Ramos (cell line): ENCODE measurements around the gene UPB1.
"Not testable (repeated sequence)": the region's sequence is repeated elsewhere in the genome, so short reads cannot be mapped to it uniquely, and the experiment has no call there.

Experiments used
- in situ Hi-C: fragments of 300-500 bp; cut with MboI; formaldehyde crosslinking; loops from one replicate; pipeline ENCODE4 v1.14.3; 2022; ENCODE audit warnings: low sequenced_read_pairs; ENCODE audit not compliant: unreplicated experiment

The UPB1 gene

GRCh38 chr22:24525416-24526037 lies 30.4 kb downstream of the UPB1 start:
- in situ Hi-C loops, result no loop called here

GRCh38 chr22:24526191-24526590 lies 31.1 kb downstream of the UPB1 start:
- in situ Hi-C loops, result no loop called here

GRCh38 chr22:24529898-24530297 lies 34.8 kb downstream of the UPB1 start:
- in situ Hi-C loops, result no loop called here

GRCh38 chr22:24530968-24531367 lies 35.8 kb downstream of the UPB1 start:
- in situ Hi-C loops, result not testable (repeated sequence)

- in situ Hi-C loops, result no loop called here
Measured at GRCh38 chr22:24532075-24532474, 36.9 kb downstream of the UPB1 start.

- in situ Hi-C loops, result no loop called here
Measured at GRCh38 chr22:24535348-24535747, 40.2 kb downstream of the UPB1 start.

GRCh38 chr22:24536089-24536488 lies 41.0 kb downstream of the UPB1 start:
- in situ Hi-C loops, result no loop called here

GRCh38 chr22:24540470-24540869 lies 45.3 kb downstream of the UPB1 start:
- in situ Hi-C loops, result no loop called here

GRCh38 chr22:24541681-24542515 lies 46.8 kb downstream of the UPB1 start:
- in situ Hi-C loops, result no loop called here

GRCh38 chr22:24542641-24543040 lies 47.5 kb downstream of the UPB1 start:
- in situ Hi-C loops, result no loop called here

GRCh38 chr22:24543185-24543601 lies 48.1 kb downstream of the UPB1 start:
- in situ Hi-C loops, result no loop called here

GRCh38 chr22:24543679-24544243 lies 48.6 kb downstream of the UPB1 start:
- in situ Hi-C loops, result no loop called here

- in situ Hi-C loops, result no loop called here
Measured at GRCh38 chr22:24548812-24549211, 53.7 kb downstream of the UPB1 start.

GRCh38 chr22:24550028-24550901 lies 55.1 kb downstream of the UPB1 start:
- in situ Hi-C loops, result no loop called here

- in situ Hi-C loops, result no loop called here
Measured at GRCh38 chr22:24550902-24551435, 55.8 kb downstream of the UPB1 start.

GRCh38 chr22:24552503-24553286 lies 57.6 kb downstream of the UPB1 start:
- in situ Hi-C loops, result not testable (repeated sequence)

GRCh38 chr22:24553597-24554312 lies 58.6 kb downstream of the UPB1 start:
- in situ Hi-C loops, result no loop called here

GRCh38 chr22:24554313-24555164 lies 59.4 kb downstream of the UPB1 start, which contains the start of gene GUCD1:
Gene GUCD1 (minus strand): TSS chr22:24555138. CDS start chr22:24554991, 147 bp downstream.
- in situ Hi-C loops, result no loop called here
